Mucosa of descending colon (tissue), 3 donors: ENCODE measurements around the gene USP4. TPM values are rescaled to one million over a fixed set of nuclear protein-coding genes. Genes with fewer than 3 reads are reported as not detected.

Experiments used
- ATAC-seq: fragments of 200-7000 bp; cut with Tn5 transposase; one replicate; pipeline ENCODE4 v1.9.1; 2020; ENCODE audit warnings: mild to moderate bottlenecking, moderate library complexity
- DNase-seq, 3 donors: peaks; one replicate each; pipeline ENCODE4 v3.0.0-alpha.2; 2020
- H3K36me3 ChIP-seq: fragments of 200-600 bp; one replicate; pipeline ENCODE4 v1.8.0; 2021; ENCODE audit warnings: low read depth, mild to moderate bottlenecking
- H3K4me1 ChIP-seq: fragments of 200-600 bp; one replicate; pipeline ENCODE4 v1.8.0; 2021; ENCODE audit warnings: low read depth, mild to moderate bottlenecking
- H3K4me3 ChIP-seq: fragments of 200-600 bp; one replicate; pipeline ENCODE4 v1.8.0; 2021; ENCODE audit warnings: mild to moderate bottlenecking
- H3K9me3 ChIP-seq: fragments of 200-600 bp; one replicate; pipeline ENCODE4 v1.8.0; 2021; ENCODE audit warnings: mild to moderate bottlenecking
- intact Hi-C, 2 donors: fragments of 100-400 bp; cut with DNase I in 1 of 2; cut with micrococcal nuclease in 1 of 2; formaldehyde crosslinking; loops; one replicate each; pipeline versions ENCODE4 v1.11.0 to v1.11.1; 2022; cut with DNase I, micrococcal nuclease
- total RNA-seq, 3 donors: library from RNA; stranded (reverse); fragmentation: NEBNext Ultra II Directional in 2 of 3; extraction: Animal tissue kit (Norgen Biotek cat#: 25700) in 2 of 3; gene quantifications; one replicate each; pipeline versions ENCODE4 v1.2.1 to v1.2.4, GENCODE V29; 2021 to 2023
- TF ChIP-seq, protein P1 (sequence below): fragments of 200-600 bp; IDR thresholded peaks from one replicate; pipeline ENCODE4 v1.8.0; 2022; ENCODE audit warnings: antibody characterized with exemption, mild to moderate bottlenecking
- donor health status: DM: no; HTN: no; CAD: no; lungs with moderate emphysema.
- donor health status: DM: no; HTN: no; CAD: no.
- donor health status: DM: no; HTN: yes; CAD: no.

The USP4 gene
- total RNA-seq, 3 donors from 2014 or later, result 46.4 to 60.5 (median 58.9) TPM

DNA sequence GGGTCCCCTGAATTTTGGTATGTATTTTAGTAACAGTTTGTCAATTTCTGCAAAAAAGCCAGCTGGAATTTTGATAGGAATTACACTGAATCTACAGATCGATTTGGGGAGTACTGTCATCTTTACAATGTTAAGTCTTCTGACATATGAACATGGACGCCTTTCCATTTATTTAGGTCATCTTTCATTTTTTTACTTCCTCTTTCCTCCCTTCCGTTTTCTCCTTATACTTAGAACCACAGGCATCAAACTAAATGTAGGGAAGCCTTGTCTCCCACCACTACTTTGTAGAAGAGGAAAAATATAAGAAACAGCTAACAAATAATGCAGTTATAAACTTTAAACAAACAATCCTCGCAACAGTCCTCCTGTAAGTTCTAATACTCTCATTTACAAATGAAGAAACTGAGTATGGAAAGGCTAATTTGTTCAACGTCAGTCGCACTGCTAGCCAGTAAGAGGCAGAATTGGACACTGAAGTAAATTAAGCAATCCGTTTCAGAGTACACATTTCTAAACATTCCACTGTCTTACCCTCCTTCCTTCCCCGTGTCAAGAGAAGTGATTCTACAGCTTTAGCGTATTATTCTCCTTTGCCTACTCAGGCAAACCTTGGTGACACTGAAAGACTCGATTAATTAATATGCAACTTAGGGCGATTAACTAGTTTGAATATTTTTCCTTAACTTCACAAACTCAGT is 46.4 kb upstream of the USP4 start:
- Histone ChIP-seq H3K36me3 (no peaks in the 10 kb centered on the region), H3K9me3 (no peaks in the 10 kb centered on the region), H3K4me3 (no peak overlapping the region), H3K4me1 (peaks cover 32% of the 10 kb centered on the region)
- DNase-seq (no peak), ATAC-seq (no peak)
- intact Hi-C loops, result no loop called here
- TF ChIP-seq, protein P1, sequence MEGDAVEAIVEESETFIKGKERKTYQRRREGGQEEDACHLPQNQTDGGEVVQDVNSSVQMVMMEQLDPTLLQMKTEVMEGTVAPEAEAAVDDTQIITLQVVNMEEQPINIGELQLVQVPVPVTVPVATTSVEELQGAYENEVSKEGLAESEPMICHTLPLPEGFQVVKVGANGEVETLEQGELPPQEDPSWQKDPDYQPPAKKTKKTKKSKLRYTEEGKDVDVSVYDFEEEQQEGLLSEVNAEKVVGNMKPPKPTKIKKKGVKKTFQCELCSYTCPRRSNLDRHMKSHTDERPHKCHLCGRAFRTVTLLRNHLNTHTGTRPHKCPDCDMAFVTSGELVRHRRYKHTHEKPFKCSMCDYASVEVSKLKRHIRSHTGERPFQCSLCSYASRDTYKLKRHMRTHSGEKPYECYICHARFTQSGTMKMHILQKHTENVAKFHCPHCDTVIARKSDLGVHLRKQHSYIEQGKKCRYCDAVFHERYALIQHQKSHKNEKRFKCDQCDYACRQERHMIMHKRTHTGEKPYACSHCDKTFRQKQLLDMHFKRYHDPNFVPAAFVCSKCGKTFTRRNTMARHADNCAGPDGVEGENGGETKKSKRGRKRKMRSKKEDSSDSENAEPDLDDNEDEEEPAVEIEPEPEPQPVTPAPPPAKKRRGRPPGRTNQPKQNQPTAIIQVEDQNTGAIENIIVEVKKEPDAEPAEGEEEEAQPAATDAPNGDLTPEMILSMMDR, result no peak

DNA sequence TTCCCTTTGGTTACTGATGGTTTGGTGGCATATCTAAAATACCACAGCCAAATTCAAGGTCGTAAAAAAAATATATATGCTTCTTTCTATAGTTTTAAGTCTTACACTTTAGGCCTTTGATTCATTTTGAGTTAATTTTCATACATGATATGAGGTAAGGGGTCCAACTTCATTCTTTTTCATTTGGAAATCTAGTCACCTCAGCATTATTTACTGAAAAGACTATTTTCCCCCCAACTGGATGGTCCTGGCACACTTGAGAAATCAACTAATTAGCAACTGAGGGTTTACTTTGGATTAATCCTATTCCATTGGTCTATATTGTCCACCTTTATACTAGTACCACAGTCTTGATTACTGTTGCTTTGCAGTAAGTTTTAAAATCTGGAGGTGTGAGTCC is 45.8 kb upstream of the USP4 start:
- no peak overlapping the region for H3K4me3 ChIP-seq
- intact Hi-C loops, result no loop called here
- H3K4me1 ChIP-seq, result peaks cover 33% of the 10 kb centered on the region
- DNase-seq, result no peak
- TF ChIP-seq, protein P1, result no peak
- no peaks in the 10 kb centered on the region for H3K9me3 ChIP-seq
- no peak for ATAC-seq
- no peaks in the 10 kb centered on the region for H3K36me3 ChIP-seq

DNA sequence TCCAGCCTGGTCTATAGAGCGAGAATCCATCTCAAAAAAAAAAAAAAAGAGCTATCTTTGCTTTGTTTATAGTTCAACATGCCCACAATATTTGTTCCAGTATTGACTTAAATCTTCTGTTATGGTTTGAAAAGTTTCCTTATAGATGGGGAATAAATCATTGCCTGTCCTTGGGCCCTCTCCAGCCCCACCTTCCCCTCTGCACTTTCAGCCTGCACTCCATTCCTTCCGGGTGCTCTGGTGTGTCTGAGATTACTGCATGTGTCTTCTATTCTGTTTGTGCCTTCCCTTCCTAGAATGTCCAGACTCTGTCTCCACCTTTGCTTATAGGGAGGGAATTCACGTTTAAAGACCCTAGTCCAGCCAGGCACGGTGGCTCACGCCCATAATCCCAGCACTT is 43.5 kb upstream of the USP4 start:
- intact Hi-C loops, result no loop called here
- ATAC-seq, result peak; percentile 96
- peaks cover 34% of the 10 kb centered on the region for H3K4me1 ChIP-seq

DNA sequence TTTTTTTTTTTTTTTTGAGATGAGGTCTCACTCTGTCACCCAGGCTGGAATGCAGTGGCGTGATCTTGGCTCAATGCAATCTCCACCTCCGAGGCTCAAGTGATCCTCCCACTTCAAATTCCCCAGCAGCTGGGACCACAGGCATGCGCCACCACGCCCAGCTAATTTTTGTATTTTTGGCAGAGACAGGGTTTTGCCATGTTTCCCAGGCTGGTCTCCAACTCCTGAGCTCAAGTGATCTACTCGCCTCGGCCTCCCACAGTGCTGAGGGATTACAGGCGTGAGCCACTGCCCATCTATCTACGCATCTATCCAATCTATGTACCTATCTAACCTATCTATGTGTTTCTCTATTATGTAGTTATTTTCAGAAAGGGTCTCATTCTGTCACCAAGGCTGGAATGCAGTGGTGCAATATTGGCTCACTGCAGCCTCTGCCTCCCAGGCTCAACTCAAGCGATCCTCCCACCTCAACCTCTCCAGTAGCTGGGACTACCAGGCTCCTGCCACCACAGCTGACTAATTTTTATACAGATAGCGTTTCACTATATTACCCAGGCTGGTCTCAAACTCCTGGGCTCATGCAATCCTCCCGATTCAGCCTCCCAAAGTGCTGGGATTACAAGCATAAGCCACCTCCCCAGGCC is 38.5 kb upstream of the USP4 start:
- Histone ChIP-seq H3K4me1 (peaks cover 18% of the 10 kb centered on the region), H3K9me3 (no peaks in the 10 kb centered on the region), H3K36me3 (peaks cover 6% of the 10 kb centered on the region), H3K4me3 (no peak overlapping the region)
- DNase-seq (peak in 2 of 3 donors; percentile 5 to 15), ATAC-seq (no peak)
- intact Hi-C loops, result no loop called here
- TF ChIP-seq, protein P1, result no peak

More for the DNA sequence above, 43.5 kb upstream of the USP4 start:
- no peaks in the 10 kb centered on the region for H3K36me3 ChIP-seq
- H3K4me3 ChIP-seq, result no peak overlapping the region
- TF ChIP-seq, protein P1, result no peak
- peak in 2 of 3 donors; percentile 51 to 52 for DNase-seq
- no peaks in the 10 kb centered on the region for H3K9me3 ChIP-seq

DNA sequence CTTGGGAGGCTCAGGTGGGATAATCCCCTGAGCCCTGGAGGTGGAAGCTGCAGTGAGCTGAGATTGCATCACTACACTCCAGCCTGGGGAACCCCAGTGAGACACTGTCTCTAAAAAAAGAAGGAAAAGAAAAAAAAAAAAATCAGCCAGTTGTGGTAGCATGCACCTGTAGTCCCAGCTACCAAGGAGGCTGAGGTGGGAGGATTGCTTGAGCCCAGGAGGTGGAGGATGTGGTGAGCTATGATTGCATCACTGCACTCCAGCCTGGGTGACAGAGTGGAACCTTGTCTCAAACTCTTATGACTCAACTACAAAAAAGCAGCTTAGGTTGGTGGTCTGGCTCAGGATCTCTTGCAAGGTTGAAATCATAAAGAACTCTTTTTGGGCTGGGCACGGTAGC is 37.6 kb upstream of the USP4 start:
- TF ChIP-seq, protein P1, result no peak
- Histone ChIP-seq H3K4me3 (no peak overlapping the region), H3K9me3 (no peaks in the 10 kb centered on the region), H3K4me1 (peaks cover 11% of the 10 kb centered on the region), H3K36me3 (peaks cover 6% of the 10 kb centered on the region)
- DNase-seq (no peak), ATAC-seq (peak; percentile 41)
- intact Hi-C loops, result no loop called here
